GM18909 (cell line): Measurements from ENCODE around the gene SUSD1.

Experiments used
- ATAC-seq: cut with Tn5 transposase; IDR thresholded peaks from one replicate; pipeline ENCODE4 v1.9.1; 2021; ENCODE audit warnings: mild to moderate bottlenecking; ENCODE audit not compliant: unreplicated experiment, poor library complexity

Gene SUSD1

DNA sequence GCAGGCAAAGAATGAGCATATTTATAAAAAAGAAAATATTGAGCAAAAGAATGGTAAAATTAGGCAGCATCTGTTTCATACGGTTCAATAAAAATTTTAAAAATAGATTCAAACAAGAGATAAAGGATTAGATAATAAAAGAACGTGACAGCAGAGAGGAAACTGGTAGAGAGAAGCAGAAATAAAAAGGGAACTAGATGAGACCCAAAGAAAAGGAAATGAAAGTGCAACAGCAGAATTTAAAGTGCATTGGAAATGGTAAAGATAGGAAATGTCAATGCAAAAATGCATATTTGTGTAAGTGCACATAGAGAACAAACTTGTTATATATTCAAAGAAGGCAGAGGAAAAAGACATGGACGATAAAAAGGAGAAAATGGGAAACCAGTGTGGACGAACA, 70.2 kb downstream of the SUSD1 start:
- no peak for ATAC-seq

DNA sequence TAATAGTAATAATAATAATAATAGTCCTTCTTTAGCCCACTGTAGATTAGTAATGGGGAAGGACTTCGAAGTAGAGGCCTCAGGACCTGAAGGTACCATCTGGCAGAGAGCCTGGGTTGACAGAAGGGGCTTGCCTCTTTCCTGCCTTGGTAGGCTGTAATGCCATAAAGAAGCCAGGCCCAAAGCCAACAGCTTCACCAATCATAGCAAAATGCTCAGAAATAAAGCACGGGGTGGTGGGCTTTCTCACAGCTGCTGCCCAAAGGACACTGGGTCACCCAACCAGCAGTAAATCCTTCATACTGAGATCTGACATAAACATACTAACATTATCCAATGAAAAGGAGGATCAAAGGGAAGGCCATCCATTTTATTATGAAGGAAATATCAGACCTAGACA, 70.7 kb downstream of the SUSD1 start:
- ATAC-seq, result no peak

DNA sequence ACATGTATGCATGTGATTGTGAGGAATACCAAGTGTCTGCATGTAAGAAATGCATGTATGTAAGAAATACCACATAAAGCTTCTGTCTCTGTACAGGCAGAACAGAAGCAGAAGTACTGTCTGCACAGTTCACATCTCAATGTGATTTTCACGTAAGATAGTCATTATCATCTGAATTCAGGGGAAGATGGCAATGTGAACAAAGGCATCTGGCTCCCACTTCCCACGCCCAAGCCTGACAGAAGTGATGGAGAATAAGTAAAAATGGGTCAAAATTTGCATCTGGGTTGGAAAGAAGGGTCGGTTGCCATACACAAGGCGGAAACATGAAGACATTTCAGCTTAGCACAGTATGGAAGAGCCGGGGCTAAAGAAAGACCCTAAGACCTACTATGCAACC, 71.7 kb downstream of the SUSD1 start:
- no peak for ATAC-seq

DNA sequence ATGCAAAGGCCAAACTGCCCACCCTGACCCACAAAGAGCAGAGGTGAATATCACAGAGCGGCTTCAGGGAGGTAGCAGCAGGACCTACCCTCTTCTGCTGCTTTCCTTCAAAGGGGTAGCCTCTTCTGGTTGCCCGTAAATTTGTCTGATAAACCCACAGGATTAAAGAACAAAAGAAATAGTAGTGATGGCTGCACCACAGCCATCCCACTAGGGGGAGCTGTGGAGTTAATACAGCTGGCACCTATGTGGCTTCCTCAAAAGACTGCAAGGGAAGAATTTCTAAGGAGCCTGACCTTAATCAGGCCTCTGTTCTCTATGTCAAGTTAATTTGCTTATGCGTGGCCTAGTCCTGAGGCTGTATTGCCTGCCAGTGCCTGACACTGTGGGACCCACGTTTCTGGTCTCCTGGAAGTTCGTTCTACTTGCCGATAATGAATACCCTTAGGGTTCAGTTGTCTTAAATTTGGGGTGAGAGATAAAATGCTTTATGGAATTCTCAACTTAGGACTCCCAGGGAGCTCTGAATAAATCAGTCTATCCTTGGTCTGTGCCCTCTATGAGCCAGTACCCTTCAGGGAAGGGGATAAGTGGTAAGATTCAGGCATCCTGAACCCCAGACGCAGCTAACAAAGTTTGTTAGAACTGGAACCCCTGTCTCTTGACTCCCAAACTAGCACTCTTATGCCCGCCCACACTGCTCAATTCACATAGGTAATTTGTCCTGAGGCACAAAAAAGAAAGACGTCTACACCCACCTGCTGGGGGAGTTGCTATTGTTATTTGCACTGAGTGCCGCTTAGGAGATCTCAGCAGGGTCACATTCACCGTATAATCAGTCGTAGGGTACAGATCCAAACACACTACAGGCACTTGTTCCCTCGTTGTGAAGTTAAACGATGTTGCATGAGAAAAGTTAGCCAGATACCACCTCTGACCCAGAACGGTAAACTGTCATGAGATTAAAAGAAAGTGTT, 77.1 kb downstream of the SUSD1 start:
- peak; percentile 70 for ATAC-seq

DNA sequence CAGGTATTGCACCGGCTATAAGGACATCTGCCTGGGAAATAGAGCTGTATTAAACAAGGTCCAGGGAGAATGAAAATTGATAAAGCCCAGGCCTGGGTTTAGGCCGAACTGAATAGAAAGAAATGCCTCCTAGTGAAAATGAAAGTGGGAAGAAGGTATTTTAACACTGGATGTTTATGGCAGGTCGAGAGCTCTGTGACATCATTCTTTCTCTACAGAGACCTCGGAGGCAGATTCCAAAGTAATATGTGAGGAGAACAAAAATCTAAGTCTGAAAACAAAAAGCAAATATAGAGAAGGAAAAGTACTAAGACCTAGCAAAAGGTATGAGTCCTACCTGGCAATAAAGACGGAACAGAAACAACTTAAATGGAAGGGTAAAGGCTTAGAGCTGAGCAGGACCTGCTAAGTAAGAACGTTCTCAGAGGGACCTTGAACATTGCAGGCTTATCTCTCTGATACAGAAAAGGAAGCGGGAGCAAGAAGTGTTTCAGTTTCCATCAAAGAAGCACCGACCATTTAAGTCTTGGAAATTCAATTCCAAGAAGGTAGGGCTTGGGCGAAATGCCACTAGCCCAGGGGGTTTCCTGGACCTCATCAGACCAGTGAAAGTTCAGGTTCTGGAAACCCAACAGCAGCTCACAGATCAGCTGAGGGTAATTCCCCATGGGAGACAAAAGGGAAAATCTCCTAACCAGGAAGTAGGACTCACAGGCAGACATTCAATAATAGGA, 80.0 kb downstream of the SUSD1 start:
- ATAC-seq, result no peak

DNA sequence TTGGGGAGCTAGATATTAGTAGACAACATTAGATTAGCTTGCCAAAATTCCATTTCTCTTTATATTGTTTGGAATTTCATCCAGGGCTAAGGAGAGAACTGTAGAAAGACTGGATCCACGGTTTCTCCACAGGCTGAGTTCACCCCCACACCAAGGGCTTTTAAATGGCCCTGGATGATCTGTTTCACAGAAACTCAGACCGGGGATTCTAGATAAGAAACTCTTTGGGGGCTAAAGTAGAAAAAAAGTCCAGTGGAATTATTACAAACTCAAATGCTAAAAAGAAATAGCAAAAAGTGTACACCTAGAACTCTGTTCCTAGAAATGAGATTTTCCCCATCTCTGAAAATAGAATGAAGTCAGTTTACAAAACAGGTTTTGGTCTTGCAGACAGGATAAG, 80.9 kb downstream of the SUSD1 start:
- ATAC-seq, result no peak

DNA sequence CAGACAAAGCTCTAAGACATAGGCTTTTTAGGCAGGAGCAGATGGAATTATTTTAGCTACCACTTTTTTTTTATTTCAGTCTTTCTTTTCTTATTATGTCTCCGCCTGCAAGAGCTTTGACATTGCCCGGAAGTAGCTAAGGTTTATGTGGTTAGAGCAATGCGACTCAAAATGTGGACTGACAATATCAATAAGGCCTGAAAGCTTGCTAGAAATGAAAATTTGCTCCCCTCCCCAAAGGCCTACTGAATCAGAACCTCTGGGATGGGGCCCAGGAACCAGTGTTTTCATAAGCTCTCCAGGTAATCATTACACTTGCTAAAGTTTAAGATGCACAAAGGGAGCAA, 81.3 kb downstream of the SUSD1 start:
- ATAC-seq, result no peak

DNA sequence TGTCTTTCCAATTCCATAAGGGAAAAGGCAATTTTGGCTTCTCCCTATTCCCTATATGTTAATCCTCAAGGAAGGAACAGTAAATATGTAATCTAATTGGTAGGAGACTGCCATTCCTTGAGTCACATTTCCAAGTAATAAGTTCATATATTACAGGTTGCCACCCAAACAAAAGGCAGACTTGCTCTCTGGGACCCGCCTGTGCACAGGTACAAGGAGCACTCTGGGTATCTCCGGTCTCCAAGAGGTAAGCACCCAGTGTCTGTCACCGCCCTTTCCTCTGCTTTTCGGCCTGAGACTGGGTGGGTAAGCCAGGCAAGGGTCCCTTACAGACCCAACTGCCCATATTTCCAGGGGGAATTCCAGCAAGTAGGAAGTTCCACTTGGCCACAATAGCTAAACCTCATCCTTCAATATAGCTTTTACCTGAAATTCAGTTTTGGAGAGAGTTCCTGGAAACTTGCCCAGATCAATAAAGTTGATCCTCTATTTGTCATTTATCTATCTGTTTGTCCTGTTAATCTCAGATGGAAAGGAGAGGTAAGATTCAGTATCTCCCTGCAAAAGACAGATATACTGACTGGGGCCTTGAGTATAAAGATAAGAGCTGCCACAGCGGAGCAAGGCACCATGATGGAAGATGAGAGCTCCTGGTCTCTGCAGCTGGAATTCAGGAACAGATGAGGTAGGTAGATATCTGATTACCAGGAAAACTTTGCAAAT, 81.8 kb downstream of the SUSD1 start:
- no peak for ATAC-seq

DNA sequence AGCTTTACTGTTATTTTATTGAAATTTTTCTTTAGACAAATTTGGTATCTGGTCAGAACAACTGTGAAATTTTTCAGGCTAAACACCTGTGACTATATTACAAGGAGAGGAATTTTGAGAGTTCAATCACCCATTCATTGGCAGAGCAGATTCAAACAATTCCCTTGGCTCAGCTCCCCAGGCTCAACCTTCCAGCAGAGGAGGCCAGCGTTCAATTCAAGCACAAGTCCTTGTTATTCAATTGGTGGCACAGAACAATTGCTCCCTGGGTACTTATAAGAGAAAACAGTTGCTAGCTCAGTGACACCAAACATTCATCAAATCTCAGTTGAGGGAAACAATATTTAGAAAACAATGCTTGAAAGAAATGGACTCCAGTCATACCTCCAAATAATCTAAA, 83.3 kb downstream of the SUSD1 start:
- ATAC-seq, result no peak

DNA sequence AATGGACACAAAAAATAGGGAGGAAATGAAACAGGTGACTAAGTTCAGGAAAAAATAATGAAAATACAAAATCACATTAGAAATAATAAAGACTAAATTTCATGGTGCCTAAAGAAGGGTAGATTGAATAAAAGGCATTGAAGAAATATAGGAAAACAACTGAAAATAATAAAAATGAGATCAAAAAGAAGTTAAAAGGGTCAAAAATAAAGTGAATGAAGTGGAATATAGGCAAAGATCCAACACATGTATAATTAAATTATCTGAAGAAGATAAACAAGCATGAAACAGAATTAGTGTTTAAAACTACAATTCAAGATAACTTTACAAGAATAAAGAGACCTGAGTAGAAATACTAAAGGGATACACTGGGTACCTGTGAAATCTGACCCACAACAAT, 87.6 kb downstream of the SUSD1 start:
- no peak for ATAC-seq

DNA sequence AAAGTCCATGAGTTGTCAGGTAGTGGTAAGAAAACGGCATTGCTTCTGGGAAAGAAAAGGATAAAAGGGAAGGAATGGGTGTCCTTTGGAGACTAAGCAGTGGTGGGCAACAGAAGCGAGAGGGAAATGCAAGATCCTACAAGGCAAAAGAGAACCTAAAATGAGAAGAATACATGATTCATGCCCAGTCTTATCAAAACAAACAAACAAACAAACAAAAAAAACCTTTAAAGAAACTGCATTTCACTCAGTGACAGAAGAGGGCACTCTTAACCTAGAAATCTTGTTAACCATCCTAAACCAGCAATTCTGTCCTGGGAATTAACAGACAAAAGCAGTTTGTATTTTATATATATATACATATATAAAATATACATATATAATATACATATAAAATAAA, 88.5 kb downstream of the SUSD1 start:
- ATAC-seq, result no peak

DNA sequence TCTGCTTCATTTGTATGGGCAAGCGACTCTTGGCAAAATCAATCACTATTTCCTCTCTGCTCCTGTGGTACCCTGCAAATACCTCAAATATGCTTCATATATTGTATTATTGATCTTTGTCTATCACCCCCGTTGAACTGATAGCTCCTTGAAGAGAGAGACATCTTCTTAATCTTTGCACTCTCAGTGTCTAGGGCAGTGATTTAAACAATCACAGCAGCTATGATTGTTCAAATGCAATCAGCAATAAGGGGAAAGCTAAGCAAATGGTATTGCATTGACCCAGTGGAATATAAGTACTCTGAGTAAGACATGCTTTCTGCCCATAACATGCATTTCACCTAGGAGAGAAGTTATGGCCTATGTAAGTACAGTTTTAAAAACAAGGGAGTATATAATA, 90.2 kb downstream of the SUSD1 start:
- ATAC-seq, result no peak

DNA sequence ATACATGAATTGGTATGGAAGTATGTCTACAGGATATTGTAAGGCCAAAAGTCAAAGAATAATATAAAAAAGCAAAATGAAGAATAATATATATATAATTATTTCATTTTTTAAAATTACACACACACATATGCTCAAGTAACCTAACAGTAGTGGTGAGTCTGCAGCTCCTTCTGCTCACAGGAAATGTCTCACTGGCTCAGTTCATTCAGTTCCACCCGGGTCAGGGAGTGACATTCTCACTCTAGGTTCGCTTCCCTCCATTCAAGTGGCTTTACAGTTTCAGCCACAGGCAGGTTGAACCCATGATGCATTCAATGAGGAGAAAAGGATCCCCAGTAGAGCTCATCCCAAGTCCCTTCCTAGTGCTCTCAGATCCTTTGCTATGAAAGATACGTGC, 90.8 kb downstream of the SUSD1 start:
- ATAC-seq, result no peak

DNA sequence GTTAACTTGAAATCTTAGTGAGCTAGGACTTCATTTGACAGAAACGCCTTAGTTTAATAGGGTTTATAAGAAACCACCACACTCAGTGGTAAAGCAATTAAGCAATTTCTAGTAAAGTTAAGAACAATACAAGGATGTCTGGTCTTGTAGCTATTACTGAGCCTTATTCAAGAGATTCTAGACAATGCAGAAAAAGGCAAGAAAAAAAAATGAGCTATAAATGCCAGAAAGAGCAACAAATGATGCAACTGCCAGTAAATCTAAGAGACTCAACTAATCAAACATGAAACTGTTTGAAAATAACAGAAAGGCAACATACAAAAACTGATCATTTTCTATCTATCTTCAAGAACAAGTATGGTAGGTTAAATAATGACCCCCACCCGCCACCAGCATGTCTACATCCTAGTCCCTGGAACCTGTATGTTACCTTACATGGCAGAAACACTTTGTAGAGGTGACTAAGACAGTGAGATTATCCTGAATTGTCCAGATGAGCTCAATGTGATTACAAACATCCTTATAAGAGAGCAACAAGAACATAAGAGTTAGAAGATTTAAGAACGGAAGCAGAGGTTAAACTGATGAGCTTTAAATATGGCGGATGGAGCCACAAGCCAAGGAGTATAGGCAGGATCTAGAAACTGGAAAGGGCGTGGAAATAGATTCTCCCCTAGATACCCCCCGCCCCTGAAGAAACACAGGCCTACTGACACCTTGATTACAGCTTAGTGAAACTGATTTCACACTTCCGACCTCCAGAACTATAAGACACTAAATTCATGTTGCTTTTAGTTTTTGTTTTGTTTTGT, 93.0 kb downstream of the SUSD1 start:
- ATAC-seq, result no peak

DNA sequence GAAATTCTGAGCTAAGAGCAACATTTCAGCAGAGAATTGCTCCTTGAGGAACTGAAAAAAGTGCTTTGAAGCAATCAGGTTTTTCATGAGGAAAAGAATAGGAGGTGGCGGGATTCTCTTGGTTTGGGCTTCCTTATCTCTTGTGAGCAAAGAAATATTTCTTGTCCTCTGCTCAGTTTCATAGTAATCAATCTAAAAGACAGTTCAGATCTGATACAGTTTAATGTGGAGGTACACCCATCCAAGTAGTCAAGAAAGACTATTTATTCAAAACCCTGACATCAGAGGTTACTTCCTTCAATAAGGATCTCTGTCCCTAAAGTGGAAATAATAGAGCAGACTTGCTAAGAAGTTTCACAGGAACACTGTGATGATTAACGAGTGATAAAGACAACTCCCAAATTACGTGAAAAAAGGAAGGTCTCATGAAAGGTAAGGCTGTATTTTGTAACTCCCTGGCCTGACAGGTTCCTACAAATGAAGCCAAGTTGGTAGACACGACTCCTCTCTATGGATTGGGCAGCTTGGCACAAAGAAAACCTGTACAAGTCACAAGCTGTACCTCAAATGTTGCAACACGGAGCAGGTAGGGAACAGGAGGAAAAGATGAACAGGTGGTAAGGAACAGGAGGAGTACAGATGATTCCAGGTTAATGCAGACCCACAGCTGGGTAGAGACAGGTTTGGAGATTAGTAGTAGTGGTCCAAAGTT, 94.1 kb downstream of the SUSD1 start:
- ATAC-seq, result no peak

DNA sequence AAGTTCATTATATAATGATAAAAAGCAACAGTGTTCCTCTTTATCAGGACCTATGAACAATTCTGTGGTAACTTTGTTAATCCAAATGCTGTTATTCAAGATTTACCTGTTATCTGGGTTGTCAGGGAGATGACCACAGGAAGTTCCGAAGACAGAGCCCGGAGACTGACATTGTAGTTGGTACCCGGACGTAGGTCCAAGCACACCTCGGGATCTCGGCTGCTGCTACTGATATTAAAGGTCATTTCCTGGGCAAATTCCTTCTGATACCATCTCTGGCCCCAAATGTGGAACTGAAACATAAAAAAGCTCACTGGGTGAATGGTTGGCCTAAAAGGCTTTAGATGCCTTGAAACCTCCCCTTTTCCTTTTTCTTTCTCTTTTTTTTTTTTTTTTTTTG, 96.7 kb downstream of the SUSD1 start:
- peak; percentile 69 for ATAC-seq

DNA sequence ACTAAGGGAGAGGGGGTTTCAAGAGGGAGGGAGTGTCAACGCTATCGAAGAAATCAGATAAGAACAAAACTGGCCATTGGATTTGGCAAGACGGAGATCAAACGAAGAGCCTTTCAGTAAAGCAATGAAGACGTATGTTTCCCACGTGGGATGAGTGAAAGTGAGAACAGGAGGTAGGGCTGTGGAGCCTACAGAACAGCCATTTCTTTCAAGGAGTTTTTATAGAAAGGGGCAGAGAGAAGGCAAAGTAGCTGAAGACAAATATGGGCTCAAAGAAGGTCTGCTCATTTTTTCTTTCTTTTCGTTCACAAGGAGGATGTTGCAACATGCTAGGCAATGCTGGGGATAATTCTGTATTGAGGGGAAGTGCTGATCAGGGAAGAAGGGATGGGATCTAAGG, 98.3 kb downstream of the SUSD1 start:
- no peak for ATAC-seq

DNA sequence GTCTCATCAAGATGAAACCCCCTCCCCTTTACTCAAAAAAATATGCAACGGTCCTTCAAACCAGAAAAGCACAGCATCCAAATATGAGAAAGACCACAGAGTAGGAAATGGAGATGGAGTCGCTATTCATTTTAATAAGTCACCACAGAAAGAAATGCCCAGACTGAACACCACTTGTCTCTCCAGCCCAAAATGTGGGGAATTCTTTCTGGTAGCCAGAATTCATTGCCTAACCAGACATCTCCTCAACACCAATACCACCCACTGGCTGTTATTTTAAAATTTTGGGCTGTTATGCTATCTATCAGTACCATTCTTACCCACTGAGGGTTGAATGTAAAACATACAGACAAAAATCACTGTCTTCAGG, 100.1 kb downstream of the SUSD1 start:
- no peak for ATAC-seq

DNA sequence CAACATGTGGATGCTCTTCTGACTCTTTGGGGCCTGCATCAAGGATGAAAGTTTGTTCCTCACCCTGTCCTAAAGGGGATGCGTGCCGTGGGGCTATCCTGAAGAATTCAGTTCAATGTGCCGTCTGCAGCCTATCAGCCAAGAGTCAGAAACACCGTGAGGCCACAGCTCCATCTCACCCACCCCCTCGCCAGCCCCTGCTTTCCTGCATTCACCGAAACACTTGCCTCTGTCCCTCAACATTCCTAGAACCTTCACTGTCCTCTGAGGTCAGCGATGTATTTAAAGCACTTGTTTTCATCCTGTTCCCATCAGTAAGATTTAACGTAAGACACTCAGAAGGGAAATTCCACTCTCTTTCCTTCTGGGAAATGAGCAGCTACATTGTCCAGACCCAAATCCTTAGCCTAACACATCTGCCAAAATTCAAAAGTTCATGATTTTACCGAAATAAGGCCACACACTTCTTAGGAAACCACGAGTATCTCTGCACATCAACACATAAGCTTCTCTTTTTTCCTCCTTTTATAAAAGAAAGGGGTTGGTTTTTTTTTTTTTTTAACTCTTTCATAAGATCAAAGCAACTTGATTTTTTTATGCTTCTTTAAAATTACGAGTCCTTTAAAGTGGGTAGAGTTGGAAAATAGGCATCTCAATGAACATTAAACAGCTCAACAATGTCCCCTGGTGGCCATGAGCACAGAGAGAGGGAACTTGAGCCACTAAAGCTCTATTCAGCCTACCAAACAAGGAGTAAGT, 100.7 kb downstream of the SUSD1 start:
- ATAC-seq, result peak; percentile 39
